ENCODE results near the gene RAP1GAP.
A peak's percentile ranks its signal among the peaks of the same experiment; 100 is the strongest.

RAP1GAP gene

DNA sequence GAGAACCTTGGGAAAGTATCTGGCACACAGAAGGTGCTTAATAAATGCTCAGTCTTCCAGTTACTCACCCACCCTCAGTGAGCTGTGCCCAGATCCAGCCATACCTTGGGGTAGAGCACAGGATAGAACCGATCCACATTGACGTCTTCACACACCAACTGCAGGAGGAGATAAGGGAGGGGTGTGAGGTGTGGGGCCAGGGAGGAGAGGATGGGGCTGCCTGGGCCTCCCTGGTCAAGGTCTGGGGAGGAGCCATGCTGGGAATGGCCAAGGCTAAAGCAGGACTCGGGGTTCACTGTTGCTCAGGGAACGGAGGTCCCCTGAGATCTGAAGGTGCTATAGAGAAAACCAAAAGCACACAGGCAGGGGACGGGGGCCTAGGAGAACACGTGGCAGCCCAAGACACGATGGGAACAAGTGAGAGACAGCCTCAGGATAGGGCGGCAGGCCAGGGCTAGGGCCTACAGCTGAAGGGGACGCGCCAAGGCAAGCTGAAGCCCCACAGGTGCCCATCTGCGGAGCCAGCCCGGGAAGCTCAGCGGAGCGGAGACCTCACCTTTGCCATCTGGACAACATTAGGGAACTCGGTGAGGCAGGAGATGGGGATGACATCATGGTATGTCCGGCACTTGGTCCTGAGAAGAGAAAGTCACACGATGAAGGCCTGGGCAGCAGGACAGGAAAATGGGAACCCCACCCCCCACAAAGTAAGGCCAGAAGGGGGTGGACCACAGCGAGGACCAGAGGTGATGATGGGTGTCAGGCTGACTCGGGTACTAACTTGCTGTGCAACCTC is 55.9 kb downstream of the RAP1GAP start:
- DNase-seq (ENCODE audit: low read depth, low spot score): no peak
- TF ChIP-seq, protein P1, sequence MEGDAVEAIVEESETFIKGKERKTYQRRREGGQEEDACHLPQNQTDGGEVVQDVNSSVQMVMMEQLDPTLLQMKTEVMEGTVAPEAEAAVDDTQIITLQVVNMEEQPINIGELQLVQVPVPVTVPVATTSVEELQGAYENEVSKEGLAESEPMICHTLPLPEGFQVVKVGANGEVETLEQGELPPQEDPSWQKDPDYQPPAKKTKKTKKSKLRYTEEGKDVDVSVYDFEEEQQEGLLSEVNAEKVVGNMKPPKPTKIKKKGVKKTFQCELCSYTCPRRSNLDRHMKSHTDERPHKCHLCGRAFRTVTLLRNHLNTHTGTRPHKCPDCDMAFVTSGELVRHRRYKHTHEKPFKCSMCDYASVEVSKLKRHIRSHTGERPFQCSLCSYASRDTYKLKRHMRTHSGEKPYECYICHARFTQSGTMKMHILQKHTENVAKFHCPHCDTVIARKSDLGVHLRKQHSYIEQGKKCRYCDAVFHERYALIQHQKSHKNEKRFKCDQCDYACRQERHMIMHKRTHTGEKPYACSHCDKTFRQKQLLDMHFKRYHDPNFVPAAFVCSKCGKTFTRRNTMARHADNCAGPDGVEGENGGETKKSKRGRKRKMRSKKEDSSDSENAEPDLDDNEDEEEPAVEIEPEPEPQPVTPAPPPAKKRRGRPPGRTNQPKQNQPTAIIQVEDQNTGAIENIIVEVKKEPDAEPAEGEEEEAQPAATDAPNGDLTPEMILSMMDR (IDR thresholded peaks at IDR 0.05; ENCODE audit: low read depth, low read length): no peak
- no peak overlapping the region for H3K4me3 ChIP-seq (ENCODE audit: low read depth, low read length)
- in situ Hi-C loops (cut with HindIII; ENCODE audit: low sequenced_read_pairs): no loop called here

DNA sequence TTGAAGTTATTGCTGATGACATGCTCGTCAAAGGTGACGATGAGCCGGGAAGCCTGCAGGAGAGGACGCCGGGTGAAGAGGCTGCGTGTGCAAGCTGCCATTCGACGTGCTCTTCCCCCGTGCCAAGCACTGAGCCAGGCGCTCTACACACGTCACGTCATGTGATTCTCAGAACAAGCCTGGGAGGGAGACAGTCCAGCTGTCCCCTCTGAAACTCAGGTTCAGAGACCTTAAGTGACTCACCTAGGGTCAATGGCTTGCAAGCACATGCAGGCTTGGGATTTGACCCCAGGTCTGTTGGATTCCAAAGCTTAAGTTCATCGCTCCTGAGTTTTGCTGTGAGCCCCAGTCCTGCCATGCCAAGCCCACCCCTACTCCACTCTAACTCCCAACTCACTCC is 57.1 kb downstream of the RAP1GAP start:
- DNase-seq (ENCODE audit: low read depth, low spot score): no peak
- no peak overlapping the region for H3K4me3 ChIP-seq (ENCODE audit: low read depth, low read length)
- TF ChIP-seq, protein P1 (IDR thresholded peaks at IDR 0.05; ENCODE audit: low read depth, low read length): no peak
- in situ Hi-C loops (cut with HindIII; ENCODE audit: low sequenced_read_pairs): no loop called here

DNA sequence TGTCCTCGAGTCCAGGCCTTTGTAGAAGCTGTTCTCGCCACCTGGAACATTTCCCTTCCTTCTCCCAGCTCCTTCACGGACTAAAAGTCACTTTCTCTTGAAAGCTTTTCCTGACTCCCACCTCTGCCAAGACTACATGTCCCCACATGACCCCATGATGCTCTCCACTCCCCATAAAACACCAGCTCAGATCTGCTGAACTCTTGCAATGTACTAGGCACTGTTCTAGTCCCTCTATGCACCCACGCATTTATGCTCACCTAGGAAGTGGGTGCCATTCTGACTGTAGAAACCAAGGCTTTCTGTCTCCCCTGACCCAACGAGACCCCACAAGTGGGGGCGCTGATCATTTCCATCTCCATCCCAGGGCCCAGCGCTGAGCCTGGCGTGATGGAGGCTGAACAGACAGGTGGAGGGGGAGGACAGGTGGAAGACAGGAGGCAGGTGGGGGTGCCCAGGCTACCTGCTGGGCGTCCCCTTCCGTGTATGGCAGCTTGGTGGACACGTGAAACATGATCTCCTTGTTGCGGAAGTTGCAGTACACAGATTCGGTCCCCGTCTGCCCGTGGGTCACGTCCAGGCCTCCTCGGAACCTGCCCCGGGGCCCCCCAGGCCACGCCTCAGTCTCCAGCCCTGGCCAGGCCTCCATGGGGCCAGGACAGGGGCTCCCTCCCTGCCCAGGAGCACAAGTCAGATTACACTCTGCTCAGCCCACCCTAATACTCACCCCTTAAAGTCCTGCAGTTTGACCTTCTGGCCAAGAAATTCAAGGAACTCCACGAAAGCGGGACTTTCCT is 58.0 kb downstream of the RAP1GAP start:
- no peak for DNase-seq (ENCODE audit: low read depth, low spot score)
- in situ Hi-C loops (cut with HindIII; ENCODE audit: low sequenced_read_pairs): no loop called here
- TF ChIP-seq, protein P1 (IDR thresholded peaks at IDR 0.05; ENCODE audit: low read depth, low read length): no peak
- no peak overlapping the region for H3K4me3 ChIP-seq (ENCODE audit: low read depth, low read length)

DNA sequence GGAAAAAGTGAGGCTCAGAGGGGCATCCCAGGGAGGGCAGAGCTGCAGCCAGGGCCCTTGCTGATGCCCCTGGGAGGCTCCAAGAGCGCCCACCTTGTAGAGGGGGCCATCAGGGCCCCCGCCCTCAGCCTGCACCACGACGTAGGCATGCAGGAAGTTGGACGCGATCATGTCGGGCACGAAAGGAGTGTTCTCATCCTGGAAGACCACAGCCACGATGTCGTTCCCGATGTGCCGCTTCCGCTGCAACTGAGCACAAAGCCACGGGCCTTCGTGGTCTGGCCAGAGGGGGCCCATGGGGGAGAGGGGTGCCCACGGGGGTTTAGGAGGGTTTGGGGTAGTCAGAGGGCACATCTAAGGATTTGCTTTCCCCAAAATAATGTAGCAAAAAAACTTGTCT is 59.1 kb downstream of the RAP1GAP start:
- TF ChIP-seq, protein P1 (IDR thresholded peaks at IDR 0.05; ENCODE audit: low read depth, low read length): no peak
- in situ Hi-C loops (cut with HindIII; ENCODE audit: low sequenced_read_pairs): no loop called here
- DNase-seq (ENCODE audit: low read depth, low spot score): no peak
- no peak overlapping the region for H3K4me3 ChIP-seq (ENCODE audit: low read depth, low read length)

DNA sequence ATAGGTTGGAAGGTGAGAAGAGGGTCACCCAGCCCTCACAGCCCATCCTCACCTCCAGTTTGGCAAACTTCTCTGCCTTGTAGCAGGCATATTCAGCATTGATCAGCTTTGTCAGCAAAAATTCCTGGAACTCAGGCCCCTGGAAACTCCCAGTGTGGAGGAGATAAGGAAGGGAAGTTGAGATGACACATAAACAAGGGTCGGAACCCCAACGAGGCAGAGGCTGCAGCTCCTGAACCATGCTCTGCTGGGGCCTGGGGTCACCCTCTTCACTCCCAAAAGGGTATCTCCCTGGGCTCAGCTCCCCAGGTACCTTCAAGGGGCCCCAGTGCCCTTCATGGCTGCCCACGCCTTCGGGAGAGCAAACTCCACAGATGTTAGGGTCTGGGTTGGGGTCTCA is 60.4 kb downstream of the RAP1GAP start:
- in situ Hi-C loops (cut with HindIII; ENCODE audit: low sequenced_read_pairs): no loop called here
- TF ChIP-seq, protein P1 (IDR thresholded peaks at IDR 0.05; ENCODE audit: low read depth, low read length): no peak

DNA sequence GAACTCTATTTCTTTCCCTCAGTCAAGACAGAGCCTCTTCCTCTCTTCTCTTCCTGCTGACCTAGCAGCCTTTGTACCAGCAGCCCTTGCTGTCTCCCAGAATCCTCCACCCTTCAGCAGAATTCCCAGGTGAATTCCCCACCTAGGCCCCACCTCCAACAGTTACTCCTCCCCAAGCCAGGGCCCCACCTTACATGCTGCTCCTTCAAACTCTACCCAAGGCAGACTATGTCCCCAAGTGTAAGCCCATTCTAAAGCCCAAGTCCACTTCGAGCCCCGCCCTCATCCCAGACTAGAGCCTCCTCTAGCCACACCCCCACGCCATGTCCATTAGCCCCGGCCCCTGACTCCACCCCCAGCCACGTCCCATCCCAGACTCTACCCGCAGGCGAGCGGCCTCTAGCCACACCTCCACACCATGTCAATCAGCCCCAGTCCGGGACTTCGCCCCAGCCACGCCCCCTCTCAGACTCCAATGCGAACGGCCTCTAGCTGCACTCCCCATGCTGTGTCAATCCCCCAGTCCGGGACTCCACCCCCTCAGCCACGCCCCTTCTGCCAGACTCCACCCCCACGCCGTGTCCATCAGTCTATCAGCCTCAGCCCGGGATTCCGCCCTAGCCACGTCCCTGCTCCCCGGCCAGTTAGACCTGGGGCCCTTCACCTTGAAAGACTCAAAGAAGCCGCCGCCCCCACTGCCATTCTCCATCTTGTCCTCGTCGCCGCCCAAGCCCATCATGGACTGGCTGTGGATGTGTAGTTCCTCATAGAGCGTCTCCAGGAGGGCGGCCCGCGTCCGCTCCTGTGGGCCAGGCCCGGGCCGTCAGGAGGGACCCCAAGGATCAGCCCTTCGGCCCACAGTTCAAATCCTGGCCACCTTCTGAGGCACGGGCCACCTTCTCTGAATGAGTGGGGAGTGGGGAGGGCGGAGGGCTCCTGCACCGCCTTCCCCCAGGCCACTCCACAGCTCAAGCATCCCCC is 61.3 kb downstream of the RAP1GAP start:
- TF ChIP-seq, protein P1 (IDR thresholded peaks at IDR 0.05; ENCODE audit: low read depth, low read length): no peak
- H3K4me3 ChIP-seq (ENCODE audit: low read depth, low read length): no peak overlapping the region
- DNase-seq (ENCODE audit: low read depth, low spot score): peak; percentile 65
- in situ Hi-C loops (cut with HindIII; ENCODE audit: low sequenced_read_pairs): no loop called here

More for the DNA sequence above, 60.4 kb downstream of the RAP1GAP start:
- no peak for DNase-seq (ENCODE audit: low read depth, low spot score)
- no peak overlapping the region for H3K4me3 ChIP-seq (ENCODE audit: low read depth, low read length)
